G401.6 (cell line): Measurements from ENCODE around the gene CBX4.

Experiments
- FAIRE-seq: peaks from 2 replicates; lab custom pipeline; 2012; peaks lifted over from hg19 to GRCh38; lab: Jason Lieb, UNC

CBX4 gene

GRCh38 chr17:79829004-79829403, 10.2 kb downstream of the CBX4 start:
- FAIRE-seq: no peak

GRCh38 chr17:79826841-79827578, 12.2 kb downstream of the CBX4 start:
- FAIRE-seq: no peak

GRCh38 chr17:79826204-79826680, 13.0 kb downstream of the CBX4 start:
- no peak for FAIRE-seq

GRCh38 chr17:79825580-79825921, 13.7 kb downstream of the CBX4 start:
- FAIRE-seq: no peak

GRCh38 chr17:79824893-79825579, 14.2 kb downstream of the CBX4 start:
- no peak for FAIRE-seq

- FAIRE-seq: no peak
Observed at GRCh38 chr17:79824234-79824633, 15.0 kb downstream of the CBX4 start.

- FAIRE-seq: no peak
Observed at GRCh38 chr17:79822583-79823124, 16.6 kb downstream of the CBX4 start.

GRCh38 chr17:79821331-79822095, 17.7 kb downstream of the CBX4 start:
- FAIRE-seq: no peak

GRCh38 chr17:79820959-79821330, 18.3 kb downstream of the CBX4 start:
- no peak for FAIRE-seq

- FAIRE-seq: no peak
Observed at GRCh38 chr17:79819534-79820276, 19.5 kb downstream of the CBX4 start.

- FAIRE-seq: no peak
Observed at GRCh38 chr17:79819085-79819484, 20.2 kb downstream of the CBX4 start.

- FAIRE-seq: no peak
Observed at GRCh38 chr17:79818026-79818758, 21.0 kb downstream of the CBX4 start.

GRCh38 chr17:79815836-79816461, 23.3 kb downstream of the CBX4 start:
- no peak for FAIRE-seq

- FAIRE-seq: no peak
Observed at GRCh38 chr17:79814974-79815835, 24.0 kb downstream of the CBX4 start.

GRCh38 chr17:79814127-79814973, 24.9 kb downstream of the CBX4 start:
- FAIRE-seq: no peak

- FAIRE-seq: no peak
Observed at GRCh38 chr17:79813297-79814126, 25.7 kb downstream of the CBX4 start.

GRCh38 chr17:79812353-79813258, 26.6 kb downstream of the CBX4 start:
- FAIRE-seq: no peak
